Measurements from ENCODE around the gene H2BW2.
"Not testable (repeated sequence)": the region's sequence is repeated elsewhere in the genome, so short reads cannot be mapped to it uniquely, and the experiment has no call there.

H2BW2 gene

GRCh38 chrX:104039689-104040505 lies at the start of gene H2BW2:
H2BW2 (plus strand) TSS chrX:104039956; CDS start chrX:104039995, 39 bp downstream.
- DNase-seq (ENCODE audit: low read depth), result no peak

GRCh38 chrX:103999234-103999633 lies 40.5 kb upstream of the H2BW2 start:
- no peak for DNase-seq (ENCODE audit: low read depth)

GRCh38 chrX:104008831-104009230 lies 30.9 kb upstream of the H2BW2 start:
- no peak for DNase-seq (ENCODE audit: low read depth)

GRCh38 chrX:104013158-104013557 lies 26.6 kb upstream of the H2BW2 start:
- DNase-seq (ENCODE audit: low read depth), result no peak

GRCh38 chrX:104013606-104014005 lies 26.1 kb upstream of the H2BW2 start, which contains the start of gene H2BW1:
H2BW1 (minus strand) TSS chrX:104013708; CDS start chrX:104013576, 132 bp downstream.
- no peak for DNase-seq (ENCODE audit: low read depth)

- DNase-seq (ENCODE audit: low read depth), result not testable (repeated sequence)
Observed at GRCh38 chrX:104015576-104015975, 24.2 kb upstream of the H2BW2 start.

GRCh38 chrX:104018126-104018525 lies 21.6 kb upstream of the H2BW2 start:
- no peak for DNase-seq (ENCODE audit: low read depth)

- no peak for DNase-seq (ENCODE audit: low read depth)
Observed at GRCh38 chrX:104041003-104041402, 1.2 kb downstream of the H2BW2 start.

- no peak for DNase-seq (ENCODE audit: low read depth)
Observed at GRCh38 chrX:104045642-104046041, 5.9 kb downstream of the H2BW2 start.

GRCh38 chrX:104047171-104047570 lies 7.4 kb downstream of the H2BW2 start:
- no peak for DNase-seq (ENCODE audit: low read depth)

- DNase-seq (ENCODE audit: low read depth), result not testable (repeated sequence)
Observed at GRCh38 chrX:104054956-104055355, 15.2 kb downstream of the H2BW2 start.

- not testable (repeated sequence) for DNase-seq (ENCODE audit: low read depth)
Observed at GRCh38 chrX:104062636-104063035, 22.9 kb downstream of the H2BW2 start.

GRCh38 chrX:104075778-104076445 lies 36.2 kb downstream of the H2BW2 start, which contains the start of gene TMSB15C:
TMSB15C (minus strand) TSS chrX:104076236.
- DNase-seq (ENCODE audit: low read depth), result not testable (repeated sequence)

GRCh38 chrX:104077854-104078253 lies 38.1 kb downstream of the H2BW2 start:
- DNase-seq (ENCODE audit: low read depth), result not testable (repeated sequence)

- DNase-seq (ENCODE audit: low read depth), result no peak
Observed at GRCh38 chrX:104084063-104084462, 44.3 kb downstream of the H2BW2 start.

GRCh38 chrX:104084534-104085277 lies 45.0 kb downstream of the H2BW2 start:
- no peak for DNase-seq (ENCODE audit: low read depth)

- DNase-seq (ENCODE audit: low read depth), result no peak
Observed at GRCh38 chrX:104085477-104085876, 45.7 kb downstream of the H2BW2 start.

GRCh38 chrX:104085919-104086318 lies 46.2 kb downstream of the H2BW2 start:
- DNase-seq (ENCODE audit: low read depth), result no peak
